Progenitor cell of endocrine pancreas (in vitro differentiated cells): ENCODE measurements around the gene ADK. TPM values are rescaled to one million over a fixed set of nuclear protein-coding genes. Genes with fewer than 3 reads are reported as not detected.

Source experiments
- DNase-seq: peaks from one replicate; pipeline ENCODE4 v3.0.0; 2021; ENCODE audit warnings: low spot score; ENCODE audit not compliant: unreplicated experiment
- H3K27ac Mint-ChIP-seq: 2 replicates; pipeline ENCODE4 v1.8.0; 2021; ENCODE audit warnings: mild to moderate bottlenecking, moderate library complexity, mixed read lengths
- H3K27me3 Mint-ChIP-seq: 2 replicates; pipeline ENCODE4 v1.8.0; 2021; ENCODE audit warnings: mixed read lengths
- H3K36me3 Mint-ChIP-seq: 2 replicates; pipeline ENCODE4 v1.8.0; 2022; ENCODE audit warnings: mixed read lengths; ENCODE audit not compliant: insufficient read depth
- H3K4me1 Mint-ChIP-seq: 2 replicates; pipeline ENCODE4 v1.8.0; 2021; ENCODE audit warnings: low read depth, mixed read lengths
- H3K4me3 Mint-ChIP-seq: 2 replicates; pipeline ENCODE4 v1.8.0; 2021; ENCODE audit warnings: low read depth, mild to moderate bottlenecking, moderate library complexity, mixed read lengths
- H3K9me3 Mint-ChIP-seq: 2 replicates; pipeline ENCODE4 v1.8.0; 2021; ENCODE audit warnings: low read depth, mixed read lengths
- total RNA-seq: library from RNA; stranded (reverse); gene quantifications from 2 replicates; pipeline ENCODE4 v1.2.1, GENCODE V29; 2021
- TF ChIP-seq, protein P1 (sequence below): fragments of 200-600 bp; sonication (generic); IDR thresholded peaks from one replicate; pipeline ENCODE4 v1.5.0; 2021; ENCODE audit warnings: antibody characterized with exemption, mild to moderate bottlenecking; ENCODE audit not compliant: unreplicated experiment

ADK gene
- total RNA-seq, 1 donor from 2014 or later, result 20.7 TPM

- Mint-ChIP-seq H3K27ac (no peak overlapping the region), H3K4me1 (peaks cover 31% of the 10 kb centered on the region), H3K4me3 (no peak overlapping the region), H3K9me3 (no peaks in the 10 kb centered on the region), H3K36me3 (peaks cover 9% of the 10 kb centered on the region), H3K27me3 (no peaks in the 10 kb centered on the region)
- TF ChIP-seq, protein P1, sequence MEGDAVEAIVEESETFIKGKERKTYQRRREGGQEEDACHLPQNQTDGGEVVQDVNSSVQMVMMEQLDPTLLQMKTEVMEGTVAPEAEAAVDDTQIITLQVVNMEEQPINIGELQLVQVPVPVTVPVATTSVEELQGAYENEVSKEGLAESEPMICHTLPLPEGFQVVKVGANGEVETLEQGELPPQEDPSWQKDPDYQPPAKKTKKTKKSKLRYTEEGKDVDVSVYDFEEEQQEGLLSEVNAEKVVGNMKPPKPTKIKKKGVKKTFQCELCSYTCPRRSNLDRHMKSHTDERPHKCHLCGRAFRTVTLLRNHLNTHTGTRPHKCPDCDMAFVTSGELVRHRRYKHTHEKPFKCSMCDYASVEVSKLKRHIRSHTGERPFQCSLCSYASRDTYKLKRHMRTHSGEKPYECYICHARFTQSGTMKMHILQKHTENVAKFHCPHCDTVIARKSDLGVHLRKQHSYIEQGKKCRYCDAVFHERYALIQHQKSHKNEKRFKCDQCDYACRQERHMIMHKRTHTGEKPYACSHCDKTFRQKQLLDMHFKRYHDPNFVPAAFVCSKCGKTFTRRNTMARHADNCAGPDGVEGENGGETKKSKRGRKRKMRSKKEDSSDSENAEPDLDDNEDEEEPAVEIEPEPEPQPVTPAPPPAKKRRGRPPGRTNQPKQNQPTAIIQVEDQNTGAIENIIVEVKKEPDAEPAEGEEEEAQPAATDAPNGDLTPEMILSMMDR, result no peak
- DNase-seq, result no peak
These were observed 526.9 kb downstream of the ADK start for GRCh38 chr10:74677951-74678350.

DNA sequence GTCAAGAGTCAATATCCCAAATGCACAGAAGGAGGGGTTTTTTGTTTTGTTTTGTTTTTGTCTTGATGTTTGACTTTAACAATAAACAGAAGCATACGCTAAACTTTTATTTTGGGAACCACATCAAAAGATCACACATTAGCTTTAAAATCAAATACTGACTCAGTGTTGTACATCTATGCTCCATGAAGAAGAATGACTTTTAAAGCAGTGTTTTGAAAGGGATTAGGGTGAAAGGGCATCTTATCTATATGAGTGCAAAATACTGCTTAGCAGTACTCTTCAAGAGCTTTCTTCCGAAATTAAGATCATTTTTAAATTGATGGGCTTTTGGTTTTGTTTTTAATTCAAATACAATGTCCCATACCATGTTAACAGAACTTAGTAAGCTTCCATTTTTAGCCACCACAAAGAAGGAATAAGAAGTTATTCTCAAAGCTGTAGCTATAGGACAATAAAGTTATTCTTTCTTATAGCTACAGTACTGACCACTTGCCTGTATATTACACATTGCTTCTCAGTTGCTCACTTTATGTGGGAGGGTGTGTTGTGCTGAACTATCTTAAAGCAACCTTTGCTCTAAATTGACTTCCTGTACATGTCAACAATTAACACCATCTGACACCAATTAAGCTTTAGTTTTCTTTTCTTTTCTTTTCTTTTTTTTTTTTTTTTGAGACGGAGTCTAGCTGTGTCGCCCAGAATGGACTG lies 531.1 kb downstream of the ADK start:
- Mint-ChIP-seq H3K4me3 (no peak overlapping the region), H3K27me3 (no peaks in the 10 kb centered on the region), H3K36me3 (peaks cover 6% of the 10 kb centered on the region), H3K4me1 (peaks cover 43% of the 10 kb centered on the region), H3K9me3 (no peaks in the 10 kb centered on the region), H3K27ac (peak overlapping the region; percentile 59)
- DNase-seq, result no peak
- TF ChIP-seq, protein P1, result no peak

DNA sequence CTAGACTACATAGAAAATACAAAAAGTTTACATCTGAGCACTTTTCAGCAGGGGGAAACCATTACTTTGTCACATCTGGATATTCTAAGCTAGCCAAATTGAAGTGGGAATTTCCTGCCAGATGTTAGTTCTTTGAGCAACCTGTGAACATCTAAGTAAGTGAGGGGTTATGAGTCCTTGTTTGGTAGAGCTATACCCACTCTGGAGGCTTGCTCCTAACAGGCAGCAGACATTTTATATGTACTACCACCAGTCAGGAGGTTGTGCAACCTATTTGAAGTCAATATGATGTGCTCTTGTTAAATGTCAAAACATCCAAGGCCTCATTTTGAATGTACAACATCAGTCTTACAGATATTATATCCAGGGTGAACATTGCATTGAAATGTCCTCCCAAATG lies 532.0 kb downstream of the ADK start:
- H3K4me1 Mint-ChIP-seq, result peaks cover 43% of the 10 kb centered on the region
- no peaks in the 10 kb centered on the region for H3K9me3 Mint-ChIP-seq
- H3K4me3 Mint-ChIP-seq, result no peak overlapping the region
- no peaks in the 10 kb centered on the region for H3K27me3 Mint-ChIP-seq
- TF ChIP-seq, protein P1, result no peak
- peaks cover 2% of the 10 kb centered on the region for H3K36me3 Mint-ChIP-seq
- no peak for DNase-seq
- H3K27ac Mint-ChIP-seq, result peak overlapping the region; percentile 96

GRCh38 chr10:74683621-74684364 lies 532.8 kb downstream of the ADK start:
- Mint-ChIP-seq H3K4me1 (peaks cover 38% of the 10 kb centered on the region), H3K27ac (peak overlapping the region; percentile 96), H3K27me3 (no peaks in the 10 kb centered on the region), H3K4me3 (no peak overlapping the region), H3K36me3 (peaks cover 2% of the 10 kb centered on the region), H3K9me3 (no peaks in the 10 kb centered on the region)
- no peak for DNase-seq
- TF ChIP-seq, protein P1, result no peak

DNA sequence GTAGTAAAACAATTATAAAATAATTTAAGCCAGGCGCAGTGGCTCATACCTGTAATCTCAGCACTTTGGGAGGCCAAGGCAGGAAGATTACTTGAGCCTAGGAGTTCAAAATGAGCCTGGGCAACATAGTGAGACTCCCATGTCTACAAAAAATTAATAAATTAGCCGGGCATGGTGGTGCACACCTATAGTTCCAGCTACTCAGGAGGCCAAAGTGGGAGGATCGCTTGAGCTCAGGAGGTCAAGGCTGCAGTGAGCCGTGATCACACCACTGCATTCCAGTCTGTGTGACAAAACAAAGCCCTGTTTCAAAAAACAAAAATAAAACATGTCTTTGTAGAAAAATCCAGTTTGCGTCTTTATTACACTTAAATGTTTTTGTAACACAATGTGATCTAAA lies 533.4 kb downstream of the ADK start:
- peaks cover 2% of the 10 kb centered on the region for H3K36me3 Mint-ChIP-seq
- H3K27ac Mint-ChIP-seq, result no peak overlapping the region
- TF ChIP-seq, protein P1, result no peak
- no peaks in the 10 kb centered on the region for H3K9me3 Mint-ChIP-seq
- H3K4me3 Mint-ChIP-seq, result no peak overlapping the region
- DNase-seq, result no peak
- peaks cover 35% of the 10 kb centered on the region for H3K4me1 Mint-ChIP-seq
- H3K27me3 Mint-ChIP-seq, result no peaks in the 10 kb centered on the region
